Neural cell (in vitro differentiated cells): Measurements from ENCODE around the gene B2M.

Source experiments
- EP300 ChIP-seq: fragments of 450-650 bp; conservative IDR thresholded peaks from 2 replicates; pipeline ENCODE4 v1.6.1; 2014; ENCODE audit warnings: antibody characterized with exemption, mild to moderate bottlenecking, moderate library complexity; ENCODE audit not compliant: poor library complexity, severe bottlenecking
- EZH2 ChIP-seq: fragments of 200-600, 300-800 bp; shearing (Covaris generic), sonication (generic); IDR thresholded peaks from 2 replicates; pipeline ENCODE4 v1.6.1; 2014; ENCODE audit warnings: antibody characterized with exemption, low read length, borderline replicate concordance, mild to moderate bottlenecking; ENCODE audit not compliant: insufficient read depth, poor library complexity, severe bottlenecking
- MXI1 ChIP-seq: fragments of 450-650 bp; conservative IDR thresholded peaks from 2 replicates; pipeline ENCODE4 v1.6.1; 2014; ENCODE audit warnings: antibody characterized with exemption, mild to moderate bottlenecking; ENCODE audit not compliant: poor library complexity, severe bottlenecking
- POLR2AphosphoS5 ChIP-seq: IDR thresholded peaks from 2 replicates; pipeline ENCODE4 v1.6.1; 2012
- RAD21 ChIP-seq: fragments of 450-650 bp; conservative IDR thresholded peaks from 2 replicates; pipeline ENCODE4 v1.6.1; 2014; ENCODE audit warnings: antibody characterized with exemption, mild to moderate bottlenecking, moderate library complexity
- SMC3 ChIP-seq: fragments of 450-650 bp; conservative IDR thresholded peaks from 2 replicates; pipeline ENCODE4 v1.6.1; 2014; ENCODE audit warnings: antibody characterized with exemption, mild to moderate bottlenecking, moderate library complexity; ENCODE audit not compliant: poor library complexity
- TAF1 ChIP-seq: IDR thresholded peaks from 2 replicates; pipeline ENCODE4 v1.6.1; 2012; ENCODE audit warnings: low read depth
- TF ChIP-seq, protein P1 (sequence below): fragments of 450-650 bp; IDR thresholded peaks from 2 replicates; pipeline ENCODE4 v1.5.1; 2014; ENCODE audit warnings: antibody characterized with exemption, mild to moderate bottlenecking, moderate library complexity; ENCODE audit not compliant: poor library complexity, severe bottlenecking
- TF ChIP-seq, protein P2 (sequence below): IDR thresholded peaks from 2 replicates; pipeline ENCODE4 v1.6.1; 2012; ENCODE audit warnings: borderline replicate concordance

DNA sequence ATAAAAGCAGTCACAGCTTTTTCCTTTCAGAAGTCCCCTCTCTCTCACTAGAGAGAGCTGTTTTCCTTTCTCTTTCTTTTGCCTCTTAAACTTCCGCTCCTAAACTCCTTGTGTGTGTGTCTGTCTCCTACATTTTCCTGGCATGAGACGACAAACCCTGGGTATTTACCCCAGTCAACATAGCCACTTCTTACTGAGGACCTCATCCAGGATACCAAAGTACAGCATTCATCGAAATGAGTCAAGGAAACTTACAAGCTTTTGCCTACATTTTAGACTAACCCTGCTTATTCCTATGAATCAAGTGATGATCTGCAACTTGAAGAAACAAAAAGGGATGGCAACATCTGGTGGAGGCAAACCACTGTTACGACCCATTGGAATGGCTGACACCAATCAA is 16.9 kb upstream of the B2M start:
- TF ChIP-seq, protein P1, sequence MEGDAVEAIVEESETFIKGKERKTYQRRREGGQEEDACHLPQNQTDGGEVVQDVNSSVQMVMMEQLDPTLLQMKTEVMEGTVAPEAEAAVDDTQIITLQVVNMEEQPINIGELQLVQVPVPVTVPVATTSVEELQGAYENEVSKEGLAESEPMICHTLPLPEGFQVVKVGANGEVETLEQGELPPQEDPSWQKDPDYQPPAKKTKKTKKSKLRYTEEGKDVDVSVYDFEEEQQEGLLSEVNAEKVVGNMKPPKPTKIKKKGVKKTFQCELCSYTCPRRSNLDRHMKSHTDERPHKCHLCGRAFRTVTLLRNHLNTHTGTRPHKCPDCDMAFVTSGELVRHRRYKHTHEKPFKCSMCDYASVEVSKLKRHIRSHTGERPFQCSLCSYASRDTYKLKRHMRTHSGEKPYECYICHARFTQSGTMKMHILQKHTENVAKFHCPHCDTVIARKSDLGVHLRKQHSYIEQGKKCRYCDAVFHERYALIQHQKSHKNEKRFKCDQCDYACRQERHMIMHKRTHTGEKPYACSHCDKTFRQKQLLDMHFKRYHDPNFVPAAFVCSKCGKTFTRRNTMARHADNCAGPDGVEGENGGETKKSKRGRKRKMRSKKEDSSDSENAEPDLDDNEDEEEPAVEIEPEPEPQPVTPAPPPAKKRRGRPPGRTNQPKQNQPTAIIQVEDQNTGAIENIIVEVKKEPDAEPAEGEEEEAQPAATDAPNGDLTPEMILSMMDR, result no peak
- TF ChIP-seq POLR2AphosphoS5 (no peak), MXI1 (no peak), TAF1 (no peak), RAD21 (no peak), EZH2 (no peak), EP300 (no peak), SMC3 (no peak)
- TF ChIP-seq, protein P2, sequence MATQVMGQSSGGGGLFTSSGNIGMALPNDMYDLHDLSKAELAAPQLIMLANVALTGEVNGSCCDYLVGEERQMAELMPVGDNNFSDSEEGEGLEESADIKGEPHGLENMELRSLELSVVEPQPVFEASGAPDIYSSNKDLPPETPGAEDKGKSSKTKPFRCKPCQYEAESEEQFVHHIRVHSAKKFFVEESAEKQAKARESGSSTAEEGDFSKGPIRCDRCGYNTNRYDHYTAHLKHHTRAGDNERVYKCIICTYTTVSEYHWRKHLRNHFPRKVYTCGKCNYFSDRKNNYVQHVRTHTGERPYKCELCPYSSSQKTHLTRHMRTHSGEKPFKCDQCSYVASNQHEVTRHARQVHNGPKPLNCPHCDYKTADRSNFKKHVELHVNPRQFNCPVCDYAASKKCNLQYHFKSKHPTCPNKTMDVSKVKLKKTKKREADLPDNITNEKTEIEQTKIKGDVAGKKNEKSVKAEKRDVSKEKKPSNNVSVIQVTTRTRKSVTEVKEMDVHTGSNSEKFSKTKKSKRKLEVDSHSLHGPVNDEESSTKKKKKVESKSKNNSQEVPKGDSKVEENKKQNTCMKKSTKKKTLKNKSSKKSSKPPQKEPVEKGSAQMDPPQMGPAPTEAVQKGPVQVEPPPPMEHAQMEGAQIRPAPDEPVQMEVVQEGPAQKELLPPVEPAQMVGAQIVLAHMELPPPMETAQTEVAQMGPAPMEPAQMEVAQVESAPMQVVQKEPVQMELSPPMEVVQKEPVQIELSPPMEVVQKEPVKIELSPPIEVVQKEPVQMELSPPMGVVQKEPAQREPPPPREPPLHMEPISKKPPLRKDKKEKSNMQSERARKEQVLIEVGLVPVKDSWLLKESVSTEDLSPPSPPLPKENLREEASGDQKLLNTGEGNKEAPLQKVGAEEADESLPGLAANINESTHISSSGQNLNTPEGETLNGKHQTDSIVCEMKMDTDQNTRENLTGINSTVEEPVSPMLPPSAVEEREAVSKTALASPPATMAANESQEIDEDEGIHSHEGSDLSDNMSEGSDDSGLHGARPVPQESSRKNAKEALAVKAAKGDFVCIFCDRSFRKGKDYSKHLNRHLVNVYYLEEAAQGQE, result no peak
